Measurements from ENCODE around the gene GFAP.
A peak's percentile ranks its signal among the peaks of the same experiment; 100 is the strongest.

GFAP gene

DNA sequence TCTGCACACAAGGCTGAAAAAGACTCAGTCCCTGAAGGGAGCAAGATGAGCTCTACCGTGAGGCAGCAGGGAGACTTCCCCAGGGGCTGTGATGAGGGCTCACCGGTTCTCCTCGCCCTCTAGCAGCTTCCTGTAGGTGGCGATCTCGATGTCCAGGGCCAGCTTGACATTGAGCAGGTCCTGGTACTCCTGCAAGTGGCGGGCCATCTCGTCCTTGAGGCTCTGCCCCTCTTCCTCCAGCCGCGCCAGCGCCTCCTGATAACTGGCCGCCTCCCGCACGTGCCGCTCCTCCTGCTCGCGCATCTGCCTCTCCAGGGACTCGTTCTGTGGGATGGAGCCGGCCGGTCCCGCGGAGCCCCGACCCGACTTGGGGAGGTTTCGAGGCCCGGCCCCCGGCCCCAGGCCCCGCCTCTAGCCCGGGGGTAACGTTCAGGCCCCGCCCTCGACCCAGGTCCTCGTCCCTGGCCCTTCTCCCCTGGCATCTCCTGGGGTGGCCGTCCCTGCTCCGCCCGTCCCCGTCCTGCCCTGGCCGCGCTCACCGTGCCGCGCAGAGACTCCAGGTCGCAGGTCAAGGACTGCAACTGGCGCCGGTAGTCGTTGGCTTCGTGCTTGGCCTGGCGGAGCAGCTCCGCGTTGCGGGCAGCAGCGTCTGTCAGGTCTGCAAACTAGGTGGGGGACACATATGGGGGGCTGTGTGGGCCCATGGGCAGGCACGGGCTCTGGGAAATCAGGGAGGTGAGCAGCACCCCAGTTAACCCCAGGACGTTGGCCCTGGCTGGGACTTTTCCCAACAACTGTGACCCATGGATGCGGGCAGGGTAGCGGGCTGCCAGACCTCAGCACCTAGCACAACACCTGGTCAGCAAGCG, 3.9 kb downstream of the GFAP start:
- Mint-ChIP-seq H3K4me3 (peak overlapping the region; percentile 48), H3K9me3 (no peaks in the 10 kb centered on the region), H3K27ac (no peak overlapping the region), H3K36me3 (no peaks in the 10 kb centered on the region), H3K4me1 (peaks cover 14% of the 10 kb centered on the region)
- ATAC-seq: peak; percentile 84
- DNase-seq (ENCODE audit: low spot score in 2 of 2): peak; percentile 42 to 72

- Mint-ChIP-seq H3K4me3 (peak overlapping the region; percentile 48), H3K27ac (no peak overlapping the region)
Measured at GRCh38 chr17:44910231-44911106, 4.8 kb downstream of the GFAP start.

GRCh38 chr17:44909681-44910144, 5.6 kb downstream of the GFAP start:
- no peak for ATAC-seq
- Mint-ChIP-seq H3K4me1 (peaks cover 17% of the 10 kb centered on the region), H3K4me3 (no peak overlapping the region), H3K27ac (no peak overlapping the region), H3K36me3 (no peaks in the 10 kb centered on the region), H3K9me3 (no peaks in the 10 kb centered on the region)
- DNase-seq (ENCODE audit: low spot score in 2 of 2): no peak

More at GRCh38 chr17:44910231-44911106, 4.8 kb downstream of the GFAP start:
- Mint-ChIP-seq H3K9me3 (no peaks in the 10 kb centered on the region), H3K36me3 (no peaks in the 10 kb centered on the region), H3K4me1 (peaks cover 17% of the 10 kb centered on the region)
- no peak for DNase-seq (ENCODE audit: low spot score in 2 of 2)
- no peak for ATAC-seq

DNA sequence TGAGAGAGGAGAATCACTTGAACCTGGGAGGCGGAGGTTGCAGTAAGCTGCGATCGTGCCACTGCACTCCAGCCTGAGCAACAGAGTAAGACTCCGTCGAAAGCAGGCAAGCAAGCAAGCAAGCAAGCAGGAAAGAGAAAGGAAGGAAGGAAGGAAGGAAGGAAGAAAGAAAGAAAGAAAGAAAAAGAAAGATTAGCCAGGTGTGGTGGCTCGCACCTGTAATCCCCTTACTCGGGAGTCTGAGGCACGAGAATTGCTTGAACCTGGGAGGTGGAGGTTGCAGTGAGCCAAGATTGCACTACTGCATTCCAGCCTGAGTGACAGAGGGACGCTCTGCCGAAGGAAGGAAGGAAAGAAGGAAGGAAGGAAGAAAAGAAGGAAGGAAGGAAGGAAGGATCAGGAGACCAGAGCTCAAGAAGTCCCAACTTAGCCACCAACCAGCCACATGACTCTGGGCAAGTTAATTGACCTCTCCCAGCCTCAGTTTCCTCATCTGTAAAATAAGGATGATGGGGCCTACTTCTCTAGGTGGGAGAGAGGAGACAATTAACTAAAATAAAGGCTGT, 6.5 kb downstream of the GFAP start:
- H3K9me3 Mint-ChIP-seq: no peaks in the 10 kb centered on the region
- H3K4me3 Mint-ChIP-seq: no peak overlapping the region
- peaks cover 17% of the 10 kb centered on the region for H3K4me1 Mint-ChIP-seq
- H3K27ac Mint-ChIP-seq: peak overlapping the region; percentile 17
- DNase-seq (ENCODE audit: low spot score in 2 of 2): no peak
- no peaks in the 10 kb centered on the region for H3K36me3 Mint-ChIP-seq
- no peak for ATAC-seq

- Mint-ChIP-seq H3K4me1 (peaks cover 10% of the 10 kb centered on the region), H3K36me3 (no peaks in the 10 kb centered on the region), H3K27ac (no peak overlapping the region), H3K9me3 (no peaks in the 10 kb centered on the region), H3K4me3 (no peak overlapping the region)
- DNase-seq (ENCODE audit: low spot score in 2 of 2) (no peak), ATAC-seq (no peak)
Measured at GRCh38 chr17:44907729-44908470, 7.4 kb downstream of the GFAP start.

- no peak overlapping the region for H3K27ac Mint-ChIP-seq
- no peak overlapping the region for H3K4me3 Mint-ChIP-seq
- no peaks in the 10 kb centered on the region for H3K36me3 Mint-ChIP-seq
Measured at GRCh38 chr17:44906763-44907728, 8.3 kb downstream of the GFAP start.

DNA sequence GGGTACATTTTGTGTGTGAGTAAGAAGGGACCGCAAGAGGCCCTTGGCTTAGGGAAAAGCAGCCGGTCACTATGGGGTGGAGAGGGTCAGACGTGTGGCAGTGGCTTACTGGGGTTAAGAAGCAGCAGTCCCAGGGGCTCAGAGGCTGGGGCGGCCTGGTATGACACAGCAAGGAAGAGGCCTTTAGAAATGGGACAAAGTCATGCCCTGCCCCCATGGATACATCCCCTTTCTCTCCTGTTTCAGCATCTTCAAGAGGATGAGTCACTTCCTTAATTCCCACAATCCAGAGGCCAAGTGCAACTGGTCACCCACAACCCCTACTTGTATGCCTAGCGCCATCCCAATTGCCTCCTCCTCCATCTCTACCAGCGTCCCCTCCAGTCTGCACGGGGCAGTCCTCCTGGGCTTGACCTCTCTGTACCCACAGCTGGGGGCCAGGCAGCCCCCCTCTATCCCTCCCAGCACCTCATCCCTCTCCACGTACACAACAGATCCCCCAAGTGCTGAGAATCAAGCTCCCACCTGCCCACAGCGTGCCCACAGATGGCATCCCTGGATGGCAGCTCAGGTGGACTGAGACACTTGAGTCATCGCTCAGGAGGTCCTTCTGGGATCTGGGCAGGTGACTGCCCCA, 9.2 kb downstream of the GFAP start:
- no peak for DNase-seq (ENCODE audit: low spot score in 2 of 2)
- ATAC-seq: no peak
- H3K4me3 Mint-ChIP-seq: no peak overlapping the region
- no peaks in the 10 kb centered on the region for H3K9me3 Mint-ChIP-seq
- peak overlapping the region; percentile 81 for H3K27ac Mint-ChIP-seq
- peaks cover 5% of the 10 kb centered on the region for H3K4me1 Mint-ChIP-seq
- no peaks in the 10 kb centered on the region for H3K36me3 Mint-ChIP-seq

More at GRCh38 chr17:44906763-44907728, 8.3 kb downstream of the GFAP start:
- ATAC-seq: no peak
- no peak for DNase-seq (ENCODE audit: low spot score in 2 of 2)
- H3K9me3 Mint-ChIP-seq: no peaks in the 10 kb centered on the region
- H3K4me1 Mint-ChIP-seq: peaks cover 10% of the 10 kb centered on the region

DNA sequence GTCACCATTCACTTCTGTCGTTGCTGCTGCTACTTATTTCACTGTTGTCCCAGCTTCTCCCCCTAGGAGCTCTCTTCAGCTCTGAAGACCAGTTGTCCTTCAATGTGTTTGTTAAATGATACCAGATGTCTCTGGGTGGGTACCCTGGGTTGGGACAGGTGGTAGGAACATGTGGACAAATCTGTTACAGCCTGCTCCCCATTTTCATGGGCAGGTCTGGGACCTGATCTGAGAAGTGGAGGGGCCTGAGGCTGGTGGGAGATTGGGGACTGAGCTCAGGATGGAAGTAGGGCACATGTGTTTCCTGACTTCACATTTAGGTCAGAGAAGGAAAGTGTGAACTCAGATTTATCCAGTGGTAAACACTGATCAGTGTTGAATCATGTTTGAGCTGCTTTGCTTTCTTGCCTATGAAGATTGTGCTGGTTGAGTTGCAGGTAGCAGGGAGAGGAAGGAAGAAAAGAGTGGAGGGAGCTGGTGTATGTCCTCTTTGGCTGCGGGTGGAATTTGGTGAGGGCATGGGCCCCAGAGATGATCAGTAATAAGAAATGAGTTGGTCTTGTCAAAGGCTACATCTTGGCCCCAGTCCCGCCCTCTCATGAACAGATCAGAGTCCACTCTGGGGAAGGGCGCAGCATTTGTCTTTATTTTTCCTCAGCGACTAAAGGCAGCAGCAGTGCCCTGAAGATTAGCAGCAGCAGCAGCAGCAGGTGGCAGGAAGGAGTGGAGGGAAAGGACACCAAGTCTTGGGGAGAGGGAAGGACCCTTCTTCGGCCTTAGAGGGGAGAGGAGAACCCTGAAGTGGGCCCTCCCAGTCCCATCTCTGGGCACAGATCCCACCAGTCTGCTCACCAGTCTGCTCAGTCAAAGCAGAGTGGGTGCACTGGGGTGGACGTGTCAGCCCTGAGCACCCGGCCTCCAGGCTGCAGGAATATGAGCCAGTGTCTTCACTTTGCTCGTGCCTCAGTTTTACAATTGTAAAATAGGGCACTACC, 10.0 kb downstream of the GFAP start:
- Mint-ChIP-seq H3K36me3 (no peaks in the 10 kb centered on the region), H3K9me3 (no peaks in the 10 kb centered on the region), H3K4me1 (peaks cover 5% of the 10 kb centered on the region), H3K4me3 (no peak overlapping the region), H3K27ac (no peak overlapping the region)
- DNase-seq (ENCODE audit: low spot score in 2 of 2) (no peak), ATAC-seq (no peak)

DNA sequence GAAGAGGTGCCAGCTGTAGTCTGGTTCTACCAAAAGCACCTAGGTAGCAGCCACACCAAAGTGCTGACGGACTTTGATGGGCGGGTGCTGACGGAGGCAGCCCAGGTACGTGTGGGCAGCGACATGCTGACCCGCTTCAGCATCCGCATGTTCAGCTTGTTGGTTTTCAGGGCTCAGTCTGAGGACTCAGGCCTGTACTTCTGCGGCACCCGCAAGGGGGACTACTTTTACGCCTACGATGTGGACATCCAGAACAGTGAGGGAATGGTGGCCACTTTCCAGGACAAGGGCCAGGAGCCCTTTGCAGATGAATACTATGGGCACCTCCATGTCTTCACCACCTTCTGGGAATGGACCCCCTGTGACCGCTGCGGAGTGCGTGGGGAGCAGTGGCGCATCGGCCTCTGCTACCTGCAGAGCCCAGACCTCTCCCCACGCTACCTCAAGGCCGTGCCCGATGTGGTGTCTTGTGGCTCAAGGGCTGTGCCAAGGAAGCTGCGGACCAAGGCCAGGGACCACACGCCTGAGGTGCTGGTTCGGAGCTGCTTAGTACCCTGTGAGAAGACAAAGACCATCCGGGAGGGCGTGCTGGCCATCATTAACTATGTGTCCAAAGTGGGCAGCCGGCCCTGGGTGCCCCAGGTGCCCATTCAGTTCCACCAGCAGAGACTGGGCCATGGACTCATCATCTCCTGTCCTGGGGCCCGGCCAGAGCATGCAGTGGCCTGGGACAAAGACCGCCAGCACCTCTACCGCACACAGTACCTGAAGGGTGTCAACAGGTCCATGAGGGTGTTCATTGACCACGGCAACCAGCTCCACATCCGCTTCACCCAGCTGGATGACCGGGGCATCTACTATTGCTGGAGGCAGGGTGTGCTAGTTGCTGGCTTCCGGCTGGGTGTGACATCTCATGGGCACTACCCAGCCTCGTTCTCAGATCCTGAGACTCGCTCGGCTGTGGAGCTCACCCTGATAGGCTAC, 11.0 kb downstream of the GFAP start:
- Mint-ChIP-seq H3K36me3 (peaks cover 5% of the 10 kb centered on the region), H3K27ac (no peak overlapping the region), H3K9me3 (no peaks in the 10 kb centered on the region), H3K4me3 (no peak overlapping the region), H3K4me1 (peaks cover 11% of the 10 kb centered on the region)
- DNase-seq (ENCODE audit: low spot score in 2 of 2) (no peak), ATAC-seq (no peak)

- Mint-ChIP-seq H3K27ac (no peak overlapping the region), H3K36me3 (peaks cover 8% of the 10 kb centered on the region), H3K9me3 (no peaks in the 10 kb centered on the region), H3K4me3 (no peak overlapping the region), H3K4me1 (peaks cover 18% of the 10 kb centered on the region)
- DNase-seq (ENCODE audit: low spot score in 2 of 2) (no peak), ATAC-seq (no peak)
Measured at GRCh38 chr17:44903012-44903685, 12.2 kb downstream of the GFAP start.

- Mint-ChIP-seq H3K4me3 (no peak overlapping the region), H3K36me3 (peaks cover 8% of the 10 kb centered on the region), H3K4me1 (peaks cover 19% of the 10 kb centered on the region), H3K9me3 (no peaks in the 10 kb centered on the region), H3K27ac (no peak overlapping the region)
- ATAC-seq (no peak), DNase-seq (ENCODE audit: low spot score in 2 of 2) (no peak)
Measured at GRCh38 chr17:44902135-44902760, 13.1 kb downstream of the GFAP start.
